Rectal smooth muscle tissue (tissue), 1 donor: ENCODE measurements around the gene PLXNA1.

Experiments
- H3K27ac ChIP-seq: one replicate; pipeline ENCODE4 v1.7.0; 2013; ENCODE audit warnings: low read depth, low read length, inconsistent platforms
- H3K27me3 ChIP-seq: one replicate; pipeline ENCODE4 v1.7.0; 2013; ENCODE audit warnings: low read length; ENCODE audit not compliant: control insufficient read depth, insufficient read depth
- H3K36me3 ChIP-seq: one replicate; pipeline ENCODE4 v1.7.0; 2013; ENCODE audit warnings: low read length; ENCODE audit not compliant: control insufficient read depth, insufficient read depth
- H3K4me1 ChIP-seq: one replicate; pipeline ENCODE4 v1.7.0; 2013; ENCODE audit warnings: low read length; ENCODE audit not compliant: control insufficient read depth, insufficient read depth
- H3K4me3 ChIP-seq: one replicate; pipeline ENCODE4 v1.7.0; 2013; ENCODE audit warnings: low read length
- H3K9ac ChIP-seq: one replicate; pipeline ENCODE4 v1.7.0; 2013; ENCODE audit warnings: low read length

Gene PLXNA1

DNA sequence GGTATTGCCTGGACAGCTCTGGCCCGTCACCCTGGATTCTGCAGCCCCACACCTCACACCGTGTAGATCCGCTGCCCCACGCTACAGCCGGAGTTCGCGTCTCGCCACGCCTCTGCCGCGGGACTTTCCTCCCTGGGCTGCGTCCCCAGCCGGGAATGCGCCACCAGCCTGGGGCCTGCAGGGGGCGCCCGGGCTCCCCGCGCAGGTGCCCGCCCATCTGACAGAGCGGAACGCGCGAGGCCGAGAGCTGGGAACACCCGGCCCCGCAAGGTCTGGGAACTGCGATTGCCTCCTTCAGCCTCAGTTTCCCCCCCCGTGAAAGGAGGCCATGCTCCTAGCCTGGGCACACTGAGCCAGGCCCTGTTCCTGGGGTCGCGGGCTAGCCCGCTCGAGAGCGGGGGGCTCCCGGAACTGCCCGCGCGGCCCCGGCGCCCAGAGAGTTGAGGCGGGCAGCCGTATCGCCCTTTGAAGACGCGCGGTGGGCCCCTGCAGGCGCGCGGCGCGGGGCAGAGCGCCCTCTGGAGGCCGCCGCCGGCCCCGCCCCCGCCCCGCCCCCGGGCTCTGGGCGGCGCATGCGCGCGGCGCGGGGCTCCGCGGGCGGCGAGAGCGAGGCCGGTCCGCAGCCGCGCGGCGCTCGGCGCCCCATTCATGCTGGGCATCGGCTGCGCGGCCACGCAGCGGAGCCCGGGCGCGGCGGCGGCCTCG lies at the start of gene PLXNA1:
Gene PLXNA1, plus strand, starts transcription at position 645 of the 705 bp plus-strand sequence. CDS start 5,479 bp downstream, outside the sequence.
- Histone ChIP-seq H3K27ac (peak within 1 kb of the TSS; percentile 72), H3K36me3 (no peaks in the 10 kb centered on the region), H3K4me1 (no peaks in the 10 kb centered on the region), H3K4me3 (peak within 1 kb of the TSS; percentile 73), H3K9ac (peak within 1 kb of the TSS; percentile 53), H3K27me3 (no peaks in the 10 kb centered on the region)

DNA sequence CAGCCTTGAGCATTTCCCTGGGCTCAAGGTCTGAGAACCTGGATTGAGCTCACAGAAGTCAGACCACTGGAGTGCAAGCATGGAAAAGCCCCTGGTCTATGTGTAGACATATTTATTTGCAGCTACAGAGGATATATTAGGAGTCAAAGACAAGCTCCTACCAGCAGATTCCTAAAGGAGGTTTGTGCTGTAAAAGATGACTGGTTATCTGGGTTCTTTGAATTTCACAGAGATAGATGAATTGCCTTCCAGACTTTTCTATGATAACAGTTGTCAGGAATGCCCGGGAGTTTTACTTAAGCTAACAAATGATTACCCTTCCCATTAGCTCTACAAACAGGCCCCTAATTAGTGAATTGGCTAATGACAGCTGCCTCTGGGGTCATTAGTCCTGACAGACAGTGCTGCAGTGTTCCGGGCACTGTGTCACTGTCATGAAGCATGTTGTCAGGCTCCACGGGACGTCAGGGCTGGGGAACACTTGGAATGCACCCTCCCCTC lies 48.8 kb upstream of the PLXNA1 start:
- H3K9ac ChIP-seq = no peak overlapping the region
- no peaks in the 10 kb centered on the region for H3K4me1 ChIP-seq
- no peaks in the 10 kb centered on the region for H3K36me3 ChIP-seq
- no peak overlapping the region for H3K27ac ChIP-seq
- no peaks in the 10 kb centered on the region for H3K27me3 ChIP-seq
- H3K4me3 ChIP-seq = no peak overlapping the region

- Histone ChIP-seq H3K27me3 (no peaks in the 10 kb centered on the region), H3K4me1 (no peaks in the 10 kb centered on the region), H3K4me3 (no peak overlapping the region), H3K36me3 (no peaks in the 10 kb centered on the region), H3K27ac (no peak overlapping the region), H3K9ac (no peak overlapping the region)
Measured at GRCh38 chr3:126934991-126935390, 47.9 kb upstream of the PLXNA1 start.

GRCh38 chr3:126935756-126936509 lies 47.0 kb upstream of the PLXNA1 start:
- Histone ChIP-seq H3K27ac (no peak overlapping the region), H3K9ac (no peak overlapping the region), H3K4me1 (no peaks in the 10 kb centered on the region), H3K4me3 (no peak overlapping the region), H3K36me3 (no peaks in the 10 kb centered on the region), H3K27me3 (no peaks in the 10 kb centered on the region)

- no peaks in the 10 kb centered on the region for H3K27me3 ChIP-seq
- no peak overlapping the region for H3K27ac ChIP-seq
- no peaks in the 10 kb centered on the region for H3K36me3 ChIP-seq
- H3K9ac ChIP-seq = no peak overlapping the region
- H3K4me3 ChIP-seq = no peak overlapping the region
- no peaks in the 10 kb centered on the region for H3K4me1 ChIP-seq
Measured at GRCh38 chr3:126936853-126937425, 46.0 kb upstream of the PLXNA1 start.

- H3K27me3 ChIP-seq = no peaks in the 10 kb centered on the region
- H3K4me1 ChIP-seq = no peaks in the 10 kb centered on the region
- no peaks in the 10 kb centered on the region for H3K36me3 ChIP-seq
- H3K9ac ChIP-seq = no peak overlapping the region
- no peak overlapping the region for H3K27ac ChIP-seq
- no peak overlapping the region for H3K4me3 ChIP-seq
Measured at GRCh38 chr3:126937533-126937932, 45.4 kb upstream of the PLXNA1 start.

- no peaks in the 10 kb centered on the region for H3K4me1 ChIP-seq
- no peaks in the 10 kb centered on the region for H3K36me3 ChIP-seq
- H3K27ac ChIP-seq = no peak overlapping the region
- no peak overlapping the region for H3K4me3 ChIP-seq
- H3K9ac ChIP-seq = no peak overlapping the region
- H3K27me3 ChIP-seq = no peaks in the 10 kb centered on the region
Measured at GRCh38 chr3:126937973-126938372, 44.9 kb upstream of the PLXNA1 start.

- H3K27me3 ChIP-seq = no peaks in the 10 kb centered on the region
- no peaks in the 10 kb centered on the region for H3K36me3 ChIP-seq
- H3K4me3 ChIP-seq = no peak overlapping the region
- H3K27ac ChIP-seq = no peak overlapping the region
- no peaks in the 10 kb centered on the region for H3K4me1 ChIP-seq
- H3K9ac ChIP-seq = no peak overlapping the region
Measured at GRCh38 chr3:126938520-126939337, 44.2 kb upstream of the PLXNA1 start.

DNA sequence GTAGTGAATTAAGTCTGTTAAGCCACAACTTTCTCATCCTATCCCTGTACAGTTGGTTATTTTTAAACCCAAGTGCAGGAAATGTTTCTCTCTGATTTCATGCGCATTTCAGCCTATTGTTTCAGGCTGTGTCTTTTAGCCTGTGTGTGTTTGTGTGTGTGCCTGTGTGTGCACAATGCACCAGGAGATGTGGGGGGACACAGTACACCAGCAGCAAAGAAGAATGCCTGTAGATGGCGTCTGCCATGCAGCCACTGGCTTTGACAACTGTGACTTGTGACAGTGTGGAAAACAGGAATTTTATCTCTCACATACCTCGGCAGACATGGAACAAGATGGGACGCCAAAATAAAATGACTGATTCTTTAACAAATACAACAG lies 43.6 kb upstream of the PLXNA1 start:
- Histone ChIP-seq H3K4me3 (no peak overlapping the region), H3K4me1 (no peaks in the 10 kb centered on the region), H3K9ac (no peak overlapping the region), H3K27me3 (no peaks in the 10 kb centered on the region), H3K36me3 (no peaks in the 10 kb centered on the region), H3K27ac (no peak overlapping the region)

GRCh38 chr3:126939733-126940132 lies 43.2 kb upstream of the PLXNA1 start:
- H3K36me3 ChIP-seq = no peaks in the 10 kb centered on the region
- H3K4me3 ChIP-seq = no peak overlapping the region
- no peak overlapping the region for H3K9ac ChIP-seq
- no peaks in the 10 kb centered on the region for H3K4me1 ChIP-seq
- H3K27ac ChIP-seq = no peak overlapping the region
- no peaks in the 10 kb centered on the region for H3K27me3 ChIP-seq

DNA sequence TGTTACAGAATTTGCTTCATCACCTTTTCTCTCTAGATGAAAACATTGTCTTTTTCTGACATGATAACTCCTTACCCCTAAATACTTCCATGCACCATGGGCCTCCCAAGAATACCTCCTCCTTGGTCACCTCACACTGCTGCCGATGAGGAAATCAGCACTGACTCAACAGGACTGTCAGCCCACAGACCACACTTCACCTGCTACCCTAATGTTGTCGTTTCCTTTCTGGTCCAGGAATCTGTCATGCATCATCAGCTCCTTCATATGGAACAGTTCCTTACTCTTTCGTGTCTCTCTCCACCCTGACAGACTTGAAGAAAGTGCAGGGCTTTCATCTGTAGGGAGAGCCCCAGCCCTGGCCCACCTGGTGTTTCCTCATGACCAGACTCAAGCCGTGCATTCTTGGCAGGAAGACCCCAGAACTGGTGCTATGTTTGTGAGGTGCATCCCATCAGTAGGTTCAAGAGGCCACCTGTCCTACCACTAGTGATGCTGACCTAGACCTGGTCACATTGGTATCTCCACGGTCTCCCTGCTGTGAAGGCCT lies 41.1 kb upstream of the PLXNA1 start:
- H3K36me3 ChIP-seq = no peaks in the 10 kb centered on the region
- no peak overlapping the region for H3K4me3 ChIP-seq
- H3K9ac ChIP-seq = no peak overlapping the region
- no peaks in the 10 kb centered on the region for H3K27me3 ChIP-seq
- H3K27ac ChIP-seq = no peak overlapping the region
- no peaks in the 10 kb centered on the region for H3K4me1 ChIP-seq
